B cell (primary cell): ENCODE measurements around the gene PALB2. TPM values are rescaled to one million over a fixed set of nuclear protein-coding genes. Genes with fewer than 3 reads are reported as not detected.

Experiments
- ATAC-seq: fragments of 200-7000 bp; cut with Tn5 transposase; one replicate; pipeline ENCODE4 v1.10.0; 2021; ENCODE audit warnings: low read depth, mild to moderate bottlenecking, moderate number of reproducible peaks, moderate library complexity
- CTCF ChIA-PET: fragments of 350-600 bp; sonication (Branson Sonifier 250); formaldehyde crosslinking; loops from one replicate; lab custom pipeline; 2021; ENCODE audit warnings: antibody characterized with exemption, inconsistent platforms; lab: Charles Lee
- POLR2A ChIA-PET: fragments of 350-600 bp; sonication (Branson Sonifier 250); formaldehyde crosslinking; loops from one replicate; lab custom pipeline; 2021; ENCODE audit warnings: antibody characterized with exemption; lab: Charles Lee
- DNase-seq: peaks from one replicate; pipeline ENCODE4 v3.0.0; 2013
- H2AFZ ChIP-seq: 2 replicates; pipeline ENCODE4 v1.6.1; 2012; ENCODE audit warnings: mild to moderate bottlenecking, low read depth, low read length; ENCODE audit not compliant: insufficient read depth, poor library complexity, severe bottlenecking
- H3K27ac ChIP-seq, 2 donors: 1 replicate in 1 of 2; 2 replicates in 1 of 2; pipeline ENCODE4 v1.5.1; 2012 to 2013; ENCODE audit warnings: low read length in 2 of 2, mild to moderate bottlenecking in 2 of 2, moderate library complexity in 1 of 2
- H3K27me3 ChIP-seq, 4 experiments: fragments of 200-600 bp in 1 of 4; sonication (generic) in 1 of 4; replicated peaks in 1 of 4; 1 replicate in 2 of 4; 2 replicates in 2 of 4; pipeline versions ENCODE4 v1.6.1 to v1.7.0; 2013 to 2016; ENCODE audit warnings: low read length in 3 of 4, mild to moderate bottlenecking in 2 of 4, mixed read lengths in 1 of 4, moderate library complexity in 1 of 4; ENCODE audit not compliant: insufficient read depth in 4 of 4, control insufficient read depth in 3 of 4; ENCODE audit errors: control extremely low read depth in 1 of 4
- H3K36me3 ChIP-seq, 2 experiments: replicated peaks in 1 of 2; 1 replicate in 1 of 2; 2 replicates in 1 of 2; pipeline versions ENCODE4 v1.6.1 to v1.7.1; 2013; ENCODE audit warnings: low read length in 1 of 2; ENCODE audit not compliant: insufficient read depth in 2 of 2, control insufficient read depth in 1 of 2; ENCODE audit errors: control extremely low read depth in 1 of 2, extremely low read depth in 1 of 2
- H3K4me1 ChIP-seq, 2 donors: fragments of 200-600 bp in 1 of 2; sonication (generic) in 1 of 2; 1 replicate in 1 of 2; 2 replicates in 1 of 2; pipeline versions ENCODE4 v1.5.1 to v1.6.1; 2013 to 2017; ENCODE audit warnings: low read length in 2 of 2; ENCODE audit not compliant: control insufficient read depth in 2 of 2, insufficient read depth in 2 of 2
- H3K4me2 ChIP-seq: replicated peaks from 2 replicates; pipeline ENCODE3; 2012; ENCODE audit warnings: mild to moderate bottlenecking, low read depth, low read length; ENCODE audit not compliant: poor library complexity, severe bottlenecking
- H3K4me3 ChIP-seq, 5 experiments: fragments of 200-600 bp in 1 of 5; sonication (generic) in 1 of 5; 1 replicate in 3 of 5; 2 replicates in 2 of 5; pipeline versions ENCODE4 v1.5.1 to v1.7.0; 2011 to 2016; ENCODE audit warnings: low read length in 4 of 5, mild to moderate bottlenecking in 4 of 5, low read depth in 2 of 5, control low read depth in 1 of 5, moderate library complexity in 1 of 5; ENCODE audit not compliant: insufficient read depth in 1 of 5; ENCODE audit errors: control extremely low read depth in 1 of 5, extremely low read depth in 1 of 5
- H3K79me2 ChIP-seq: fragments of 200-600 bp; sonication (generic); one replicate; pipeline ENCODE4 v1.6.0; 2016; ENCODE audit warnings: low read length; ENCODE audit not compliant: control insufficient read depth, insufficient read depth
- H3K9ac ChIP-seq: fragments of 200-600 bp; sonication (generic); 2 replicates; pipeline ENCODE4 v1.6.1; 2017; ENCODE audit warnings: mild to moderate bottlenecking, low read length, moderate library complexity
- H3K9me3 ChIP-seq, 3 donors: one replicate each; pipeline versions ENCODE4 v1.6.1 to v1.7.1; 2013; ENCODE audit warnings: low read length in 2 of 3; ENCODE audit not compliant: control insufficient read depth in 2 of 3, insufficient read depth in 1 of 3; ENCODE audit errors: control extremely low read depth in 1 of 3
- H4K20me1 ChIP-seq: 2 replicates; pipeline ENCODE4 v1.6.0; 2012; ENCODE audit warnings: mild to moderate bottlenecking, low read length; ENCODE audit not compliant: insufficient read depth, control insufficient read depth, poor library complexity, severe bottlenecking
- H3K27ac Mint-ChIP-seq: one replicate; pipeline ENCODE4 v1.8.0; 2021; ENCODE audit warnings: mixed read lengths
- H3K27me3 Mint-ChIP-seq: one replicate; pipeline ENCODE4 v1.8.0; 2021; ENCODE audit warnings: mixed read lengths
- H3K4me1 Mint-ChIP-seq: one replicate; pipeline ENCODE4 v1.8.0; 2021; ENCODE audit warnings: mixed read lengths
- H3K4me3 Mint-ChIP-seq: one replicate; pipeline ENCODE4 v1.8.0; 2021; ENCODE audit warnings: mixed read lengths
- H3K9me3 Mint-ChIP-seq: one replicate; pipeline ENCODE4 v1.8.0; 2022; ENCODE audit warnings: mixed read lengths; ENCODE audit not compliant: insufficient read depth
- EZH2 ChIP-seq: IDR thresholded peaks from 2 replicates; pipeline ENCODE4 v1.6.1; 2012; ENCODE audit warnings: borderline replicate concordance, low read depth, mild to moderate bottlenecking, moderate library complexity, low read length; ENCODE audit not compliant: insufficient read depth, poor library complexity, severe bottlenecking
- WGBS: methylation state at CpG from one replicate; pipeline ENCODE4 v1.1.5; 2013; ENCODE audit warnings: missing lambda C conversion rate; ENCODE audit not compliant: insufficient coverage; 5-methylcytosine and 5-hydroxymethylcytosine counted together
- intact Hi-C: fragments of 100-400 bp; cut with micrococcal nuclease; formaldehyde crosslinking; loops from one replicate; pipeline ENCODE4 v1.10.0; 2022
- polyA plus RNA-seq: library from polyadenylated mRNA; depleted of rRNA; stranded (reverse); fragments of >200 nt; gene quantifications from 2 replicates; pipeline ENCODE4 v1.2.3, GENCODE V29; 2012
- total RNA-seq, 2 donors: library from RNA; stranded (reverse); fragments of 120-200 nt in 1 of 2; gene quantifications; 1 replicate in 1 of 2; 2 replicates in 1 of 2; pipeline versions ENCODE4 v1.2.3 to v1.2.4, GENCODE V29; 2013 to 2022
- TF ChIP-seq, protein P1 (sequence below): fragments of 200-600 bp; IDR thresholded peaks from one replicate; pipeline ENCODE4 v1.8.0; 2022; ENCODE audit warnings: antibody characterized with exemption, mild to moderate bottlenecking

PALB2 gene
- total and polyA plus RNA-seq, 2 donors (not counting 1 experiment from before 2014, with no cell fraction given) = 3.6 to 16.3 TPM

DNA sequence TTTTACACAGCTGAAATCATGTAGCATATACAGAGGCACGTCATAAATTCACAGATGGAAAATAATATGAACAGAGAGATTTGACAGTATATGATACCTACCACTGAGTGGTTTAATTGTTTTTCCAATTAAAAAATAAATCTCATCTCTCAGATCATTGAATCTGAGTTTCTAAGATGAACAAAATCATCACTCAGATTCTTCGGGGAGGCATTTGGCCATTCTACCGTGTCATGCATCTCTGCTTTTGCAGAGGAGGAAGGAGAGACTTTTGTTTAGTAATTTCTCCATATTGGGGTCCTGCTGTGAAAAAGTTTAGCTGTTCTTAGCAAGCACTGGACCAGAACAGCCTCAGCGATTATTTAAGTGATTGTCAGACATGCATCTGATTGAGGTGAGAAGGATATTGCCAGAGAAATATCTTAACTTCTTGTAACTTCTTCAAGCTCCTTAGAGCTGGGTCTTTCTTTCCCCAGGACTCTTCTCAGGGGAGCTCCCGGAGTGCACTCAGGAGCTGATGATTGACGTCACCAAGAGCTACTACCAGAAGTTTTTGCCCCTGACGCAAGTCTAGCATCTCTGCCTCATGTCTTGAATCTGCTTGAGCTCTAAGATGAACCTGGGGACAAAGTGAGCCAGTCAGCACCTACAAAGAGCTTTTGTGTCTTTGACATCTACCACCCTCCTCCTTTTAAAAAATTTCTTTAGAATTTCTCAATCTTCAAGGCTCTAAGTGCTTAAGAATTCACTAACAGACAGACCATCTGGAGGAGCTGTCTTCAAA, 25.7 kb upstream of the PALB2 start:
- Mint-ChIP-seq H3K4me1 (peaks cover 26% of the 10 kb centered on the region), H3K27me3 (no peaks in the 10 kb centered on the region), H3K27ac (no peak overlapping the region), H3K4me3 (no peak overlapping the region), H3K9me3 (no peaks in the 10 kb centered on the region)
- CTCF ChIA-PET = interaction anchor here (0.7 kb wide), 1 partner anchor 11 kb away, joined by 3 read pairs; no protein-coding TSS in a partner anchor
- no peak overlapping the region for H3K27ac ChIP-seq
- WGBS = 98% methylated on average over 5 of the region's 7 CpGs
- no peak for DNase-seq
- H3K9me3 ChIP-seq = no peaks in the 10 kb centered on the region
- H3K4me2 ChIP-seq = no peak overlapping the region
- no peak overlapping the region for H3K9ac ChIP-seq
- no peak for ATAC-seq
- TF ChIP-seq EZH2 = no peak
- TF ChIP-seq, protein P1, sequence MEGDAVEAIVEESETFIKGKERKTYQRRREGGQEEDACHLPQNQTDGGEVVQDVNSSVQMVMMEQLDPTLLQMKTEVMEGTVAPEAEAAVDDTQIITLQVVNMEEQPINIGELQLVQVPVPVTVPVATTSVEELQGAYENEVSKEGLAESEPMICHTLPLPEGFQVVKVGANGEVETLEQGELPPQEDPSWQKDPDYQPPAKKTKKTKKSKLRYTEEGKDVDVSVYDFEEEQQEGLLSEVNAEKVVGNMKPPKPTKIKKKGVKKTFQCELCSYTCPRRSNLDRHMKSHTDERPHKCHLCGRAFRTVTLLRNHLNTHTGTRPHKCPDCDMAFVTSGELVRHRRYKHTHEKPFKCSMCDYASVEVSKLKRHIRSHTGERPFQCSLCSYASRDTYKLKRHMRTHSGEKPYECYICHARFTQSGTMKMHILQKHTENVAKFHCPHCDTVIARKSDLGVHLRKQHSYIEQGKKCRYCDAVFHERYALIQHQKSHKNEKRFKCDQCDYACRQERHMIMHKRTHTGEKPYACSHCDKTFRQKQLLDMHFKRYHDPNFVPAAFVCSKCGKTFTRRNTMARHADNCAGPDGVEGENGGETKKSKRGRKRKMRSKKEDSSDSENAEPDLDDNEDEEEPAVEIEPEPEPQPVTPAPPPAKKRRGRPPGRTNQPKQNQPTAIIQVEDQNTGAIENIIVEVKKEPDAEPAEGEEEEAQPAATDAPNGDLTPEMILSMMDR = no peak
- peaks cover 22% of the 10 kb centered on the region for H4K20me1 ChIP-seq
- POLR2A ChIA-PET = no interaction called here
- H3K27me3 ChIP-seq = no peaks in the 10 kb centered on the region
- H3K4me3 ChIP-seq = no peak overlapping the region
- no peaks in the 10 kb centered on the region for H3K79me2 ChIP-seq
- peaks cover 4 to 74% of the 10 kb centered on the region in 2 experiments for H3K36me3 ChIP-seq
- intact Hi-C loops = no loop called here
- no peak overlapping the region for H2AFZ ChIP-seq
- peaks cover 15 to 21% of the 10 kb centered on the region in 2 donors for H3K4me1 ChIP-seq

DNA sequence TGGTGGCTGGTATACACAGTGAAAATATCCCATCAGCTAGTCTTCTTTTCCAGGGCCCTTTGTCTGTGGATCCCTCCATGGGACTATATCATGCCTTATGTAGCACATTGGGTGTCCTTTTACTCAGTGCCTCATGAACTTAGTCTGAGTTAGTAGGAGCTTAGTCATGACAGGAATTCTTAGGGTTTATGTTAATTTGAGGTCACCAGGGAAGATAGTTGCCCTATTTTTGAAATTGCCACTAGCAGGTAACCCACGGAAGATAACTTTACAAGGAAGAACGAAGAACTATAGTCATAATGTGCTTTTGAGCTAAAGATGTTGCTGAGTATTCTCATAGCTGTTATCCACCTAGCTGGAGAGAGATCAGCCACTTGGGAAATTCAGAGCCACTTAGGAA, 22.8 kb upstream of the PALB2 start:
- Histone ChIP-seq H3K36me3 (peaks cover 7 to 93% of the 10 kb centered on the region in 2 experiments), H3K4me1 (no peaks in the 10 kb centered on the region), H3K9me3 (no peaks in the 10 kb centered on the region), H3K4me2 (no peak overlapping the region), H3K9ac (no peak overlapping the region), H3K27me3 (no peaks in the 10 kb centered on the region), H4K20me1 (peaks cover 7% of the 10 kb centered on the region), H3K27ac (no peak overlapping the region), H2AFZ (no peak overlapping the region), H3K79me2 (no peaks in the 10 kb centered on the region), H3K4me3 (no peak overlapping the region)
- Mint-ChIP-seq H3K9me3 (no peaks in the 10 kb centered on the region), H3K27me3 (no peaks in the 10 kb centered on the region), H3K27ac (no peak overlapping the region), H3K4me3 (no peak overlapping the region), H3K4me1 (peaks cover 3% of the 10 kb centered on the region)
- no CpG with 5 or more reads among the region's 2 CpGs for WGBS
- intact Hi-C loops = no loop called here
- DNase-seq (no peak), ATAC-seq (no peak)
- POLR2A ChIA-PET = no interaction called here
- CTCF ChIA-PET = no interaction called here
- no peak for TF ChIP-seq EZH2
- TF ChIP-seq, protein P1 = no peak
